ENCODE measurements around the gene MEGF11. TPM values are rescaled to one million over a fixed set of nuclear protein-coding genes. Genes with fewer than 3 reads are reported as not detected.

Gene MEGF11
- total RNA-seq, 2 experiments from 2014 or later: not detected

GRCh38 chr15:66229790-66230465 is 23.6 kb downstream of the MEGF11 start:
- Mint-ChIP-seq H3K27ac (no peak overlapping the region), H3K27me3 (peaks cover 2% of the 10 kb centered on the region), H3K9me3 (ENCODE audit: low read depth) (no peaks in the 10 kb centered on the region), H3K4me1 (no peaks in the 10 kb centered on the region), H3K4me3 (no peak overlapping the region), H3K36me3 (no peaks in the 10 kb centered on the region)
- CTCF ChIA-PET: no interaction called here
- DNase-seq: no peak
- no peak for ATAC-seq

GRCh38 chr15:66228807-66229735 is 24.5 kb downstream of the MEGF11 start:
- Mint-ChIP-seq H3K36me3 (no peaks in the 10 kb centered on the region), H3K4me1 (no peaks in the 10 kb centered on the region), H3K27ac (no peak overlapping the region), H3K4me3 (no peak overlapping the region), H3K27me3 (peaks cover 2% of the 10 kb centered on the region), H3K9me3 (ENCODE audit: low read depth) (no peaks in the 10 kb centered on the region)
- ATAC-seq (no peak), DNase-seq (no peak)
- CTCF ChIA-PET: no interaction called here

- H3K27ac Mint-ChIP-seq: no peak overlapping the region
- ATAC-seq (no peak), DNase-seq (no peak)
- H3K27me3 Mint-ChIP-seq: peaks cover 14% of the 10 kb centered on the region
- CTCF ChIA-PET: no interaction called here
- H3K4me1 Mint-ChIP-seq: no peaks in the 10 kb centered on the region
- no peaks in the 10 kb centered on the region for H3K9me3 Mint-ChIP-seq (ENCODE audit: low read depth)
- H3K36me3 Mint-ChIP-seq: no peaks in the 10 kb centered on the region
- H3K4me3 Mint-ChIP-seq: no peak overlapping the region
Observed at GRCh38 chr15:66226736-66227135, 26.8 kb downstream of the MEGF11 start.

DNA sequence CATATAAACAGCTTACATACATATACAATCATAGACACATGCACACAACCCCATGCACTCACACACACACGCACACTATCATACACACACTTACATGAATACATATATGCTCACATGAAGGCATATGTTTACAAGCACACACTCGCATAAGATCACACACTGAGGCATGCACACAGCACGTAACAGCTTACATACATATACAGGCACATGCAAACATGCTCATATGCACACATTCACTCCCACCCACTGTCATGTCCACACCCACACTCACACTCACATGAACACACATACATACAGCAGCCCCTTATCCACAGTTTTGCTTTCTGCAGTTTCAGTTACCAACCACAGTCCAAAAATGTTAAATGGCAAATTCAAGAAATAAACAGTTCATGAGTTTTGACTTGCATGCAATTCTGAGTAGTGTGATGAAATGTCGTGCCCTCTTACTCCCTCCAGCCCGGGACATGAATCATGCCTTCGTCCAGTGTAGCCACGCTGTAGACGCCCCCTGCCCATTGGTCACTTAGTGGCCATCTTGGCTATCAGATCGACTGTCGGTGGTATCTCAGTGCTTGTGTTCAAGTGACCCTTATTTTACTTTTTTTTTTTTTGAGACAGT is 27.8 kb downstream of the MEGF11 start:
- Mint-ChIP-seq H3K4me1 (no peaks in the 10 kb centered on the region), H3K36me3 (no peaks in the 10 kb centered on the region), H3K4me3 (no peak overlapping the region), H3K27ac (no peak overlapping the region), H3K27me3 (peaks cover 19% of the 10 kb centered on the region), H3K9me3 (ENCODE audit: low read depth) (no peaks in the 10 kb centered on the region)
- no peak for ATAC-seq
- no peak for DNase-seq
- CTCF ChIA-PET: interaction anchor here (0.6 kb wide), 1 partner anchor 527 kb away, joined by 3 read pairs; no protein-coding TSS in a partner anchor

DNA sequence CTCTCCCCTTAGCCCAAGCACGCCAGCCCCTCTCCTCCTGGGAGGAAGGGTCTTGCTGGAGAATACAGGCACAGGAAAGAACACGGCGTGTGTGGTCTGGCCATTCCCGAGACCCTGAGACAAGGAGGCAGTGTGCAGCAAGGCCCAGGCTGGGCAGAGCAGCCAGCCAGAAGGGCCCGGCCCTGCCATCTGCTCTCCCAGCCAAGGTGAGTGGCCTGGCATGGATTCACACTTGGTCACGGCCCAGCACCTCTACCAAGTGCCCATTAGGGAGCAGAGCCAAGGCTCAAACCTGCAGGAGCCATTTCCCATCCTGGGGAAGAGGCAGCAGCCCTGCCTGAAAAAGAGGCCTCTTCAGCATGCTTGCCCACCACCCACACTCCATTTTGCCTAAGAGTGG is 28.6 kb downstream of the MEGF11 start:
- ATAC-seq (no peak), DNase-seq (no peak)
- CTCF ChIA-PET: interaction anchor here (0.6 kb wide), 1 partner anchor 526 kb away, joined by 3 read pairs; no protein-coding TSS in a partner anchor
- H3K9me3 Mint-ChIP-seq (ENCODE audit: low read depth): no peaks in the 10 kb centered on the region
- H3K27me3 Mint-ChIP-seq: peaks cover 23% of the 10 kb centered on the region
- no peak overlapping the region for H3K4me3 Mint-ChIP-seq
- no peak overlapping the region for H3K27ac Mint-ChIP-seq
- no peaks in the 10 kb centered on the region for H3K4me1 Mint-ChIP-seq
- no peaks in the 10 kb centered on the region for H3K36me3 Mint-ChIP-seq

GRCh38 chr15:66222273-66223198 is 31.0 kb downstream of the MEGF11 start:
- DNase-seq (no peak), ATAC-seq (no peak)
- no peak overlapping the region for H3K4me3 Mint-ChIP-seq
- CTCF ChIA-PET: no interaction called here
- H3K27ac Mint-ChIP-seq: no peak overlapping the region
- no peaks in the 10 kb centered on the region for H3K9me3 Mint-ChIP-seq (ENCODE audit: low read depth)
- H3K4me1 Mint-ChIP-seq: no peaks in the 10 kb centered on the region
- H3K27me3 Mint-ChIP-seq: peaks cover 26% of the 10 kb centered on the region
- no peaks in the 10 kb centered on the region for H3K36me3 Mint-ChIP-seq

- Mint-ChIP-seq H3K27ac (no peak overlapping the region), H3K27me3 (peaks cover 28% of the 10 kb centered on the region), H3K4me1 (no peaks in the 10 kb centered on the region), H3K4me3 (no peak overlapping the region), H3K9me3 (ENCODE audit: low read depth) (no peaks in the 10 kb centered on the region), H3K36me3 (no peaks in the 10 kb centered on the region)
- CTCF ChIA-PET: no interaction called here
- ATAC-seq: no peak
- DNase-seq: no peak
Observed at GRCh38 chr15:66221126-66221525, 32.4 kb downstream of the MEGF11 start.

- Mint-ChIP-seq H3K27me3 (peaks cover 28% of the 10 kb centered on the region), H3K36me3 (no peaks in the 10 kb centered on the region), H3K4me3 (no peak overlapping the region), H3K9me3 (ENCODE audit: low read depth) (no peaks in the 10 kb centered on the region), H3K4me1 (no peaks in the 10 kb centered on the region), H3K27ac (no peak overlapping the region)
- CTCF ChIA-PET: no interaction called here
- no peak for DNase-seq
- ATAC-seq: no peak
Observed at GRCh38 chr15:66220601-66221000, 32.9 kb downstream of the MEGF11 start.

- Mint-ChIP-seq H3K27ac (no peak overlapping the region), H3K4me3 (no peak overlapping the region)
- CTCF ChIA-PET: no interaction called here
Observed at GRCh38 chr15:66219339-66219738, 34.2 kb downstream of the MEGF11 start.

GRCh38 chr15:66216806-66217205 is 36.7 kb downstream of the MEGF11 start:
- Mint-ChIP-seq H3K4me3 (no peak overlapping the region), H3K27ac (no peak overlapping the region), H3K36me3 (no peaks in the 10 kb centered on the region), H3K4me1 (no peaks in the 10 kb centered on the region), H3K27me3 (peaks cover 29% of the 10 kb centered on the region), H3K9me3 (ENCODE audit: low read depth) (no peaks in the 10 kb centered on the region)
- no peak for DNase-seq
- CTCF ChIA-PET: no interaction called here
- ATAC-seq: no peak

More at GRCh38 chr15:66219339-66219738, 34.2 kb downstream of the MEGF11 start:
- H3K9me3 Mint-ChIP-seq (ENCODE audit: low read depth): no peaks in the 10 kb centered on the region
- ATAC-seq (no peak), DNase-seq (no peak)
- peaks cover 34% of the 10 kb centered on the region for H3K27me3 Mint-ChIP-seq
- no peaks in the 10 kb centered on the region for H3K36me3 Mint-ChIP-seq
- no peaks in the 10 kb centered on the region for H3K4me1 Mint-ChIP-seq

DNA sequence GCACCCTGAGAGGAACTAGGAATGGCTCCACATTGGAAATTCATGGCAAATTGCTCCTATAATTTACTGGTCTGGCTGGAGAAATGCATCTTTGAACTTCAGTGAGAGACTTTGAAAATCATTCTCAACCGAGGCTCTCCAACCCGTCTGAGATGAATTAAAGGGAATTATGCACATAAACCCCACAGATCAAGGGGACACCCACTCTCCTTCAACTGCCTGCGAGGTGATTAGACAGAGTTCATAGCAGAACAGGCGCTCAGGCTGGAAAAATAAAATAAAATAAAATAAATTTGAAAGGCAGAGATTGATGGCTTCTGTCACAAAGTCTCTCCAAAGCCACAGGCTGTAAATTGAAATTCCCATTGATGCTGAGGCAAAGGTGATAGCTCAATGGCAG is 37.7 kb downstream of the MEGF11 start:
- Mint-ChIP-seq H3K4me1 (peaks cover 3% of the 10 kb centered on the region), H3K9me3 (ENCODE audit: low read depth) (no peaks in the 10 kb centered on the region), H3K27me3 (peaks cover 23% of the 10 kb centered on the region), H3K36me3 (no peaks in the 10 kb centered on the region), H3K27ac (no peak overlapping the region), H3K4me3 (no peak overlapping the region)
- CTCF ChIA-PET: no interaction called here
- DNase-seq: no peak
- ATAC-seq: no peak

GRCh38 chr15:66214246-66214645 is 39.3 kb downstream of the MEGF11 start:
- H3K4me1 Mint-ChIP-seq: peaks cover 3% of the 10 kb centered on the region
- CTCF ChIA-PET: no interaction called here
- DNase-seq (no peak), ATAC-seq (no peak)
- no peak overlapping the region for H3K4me3 Mint-ChIP-seq
- no peak overlapping the region for H3K27ac Mint-ChIP-seq
- no peaks in the 10 kb centered on the region for H3K36me3 Mint-ChIP-seq
- peaks cover 21% of the 10 kb centered on the region for H3K27me3 Mint-ChIP-seq
- no peaks in the 10 kb centered on the region for H3K9me3 Mint-ChIP-seq (ENCODE audit: low read depth)

GRCh38 chr15:66212563-66212921 is 41.0 kb downstream of the MEGF11 start:
- no peak overlapping the region for H3K27ac Mint-ChIP-seq

More at GRCh38 chr15:66212563-66212921, 41.0 kb downstream of the MEGF11 start:
- Mint-ChIP-seq H3K4me3 (no peak overlapping the region), H3K27me3 (peaks cover 22% of the 10 kb centered on the region), H3K9me3 (ENCODE audit: low read depth) (no peaks in the 10 kb centered on the region), H3K36me3 (no peaks in the 10 kb centered on the region), H3K4me1 (peaks cover 3% of the 10 kb centered on the region)
- ATAC-seq: no peak
- no peak for DNase-seq
- CTCF ChIA-PET: no interaction called here
